Muscle layer of colon (tissue), 2 donors: Measurements from ENCODE around the gene PDK2.

ENCODE experiments used
- H3K27ac ChIP-seq: one replicate; pipeline ENCODE4 v1.7.0; 2013; ENCODE audit warnings: low read depth, mild to moderate bottlenecking, low read length, moderate library complexity
- H3K27me3 ChIP-seq, 2 donors: one replicate each; pipeline ENCODE4 v1.7.0; 2013; ENCODE audit warnings: low read length in 2 of 2, mild to moderate bottlenecking in 2 of 2; ENCODE audit not compliant: insufficient read depth in 2 of 2, control insufficient read depth in 1 of 2
- H3K36me3 ChIP-seq: one replicate; pipeline ENCODE4 v1.7.0; 2013; ENCODE audit warnings: mild to moderate bottlenecking, low read length; ENCODE audit not compliant: insufficient read depth
- H3K4me1 ChIP-seq: one replicate; pipeline ENCODE4 v1.7.0; 2013; ENCODE audit warnings: mild to moderate bottlenecking, low read length; ENCODE audit not compliant: insufficient read depth
- H3K4me3 ChIP-seq, 2 donors: one replicate each; pipeline ENCODE4 v1.7.0; 2013; ENCODE audit warnings: low read length in 2 of 2, low read depth in 1 of 2, mild to moderate bottlenecking in 1 of 2, moderate library complexity in 1 of 2
- H3K9ac ChIP-seq: one replicate; pipeline ENCODE4 v1.7.0; 2013; ENCODE audit warnings: low read length
- H3K9me3 ChIP-seq: one replicate; pipeline ENCODE4 v1.7.0; 2013; ENCODE audit warnings: mild to moderate bottlenecking, low read length
- donor health status: abdominal sarcoma.
- donor health status: Adenocarcinoma of cecum.

Gene PDK2

GRCh38 chr17:50135316-50136095, 40.4 kb downstream of the PDK2 start:
- Histone ChIP-seq H3K4me3 (no peak overlapping the region), H3K9ac (no peak overlapping the region), H3K27ac (no peak overlapping the region), H3K27me3 (peaks cover 0 to 4% of the 10 kb centered on the region in 2 donors), H3K4me1 (peaks cover 19% of the 10 kb centered on the region), H3K36me3 (peaks cover 47% of the 10 kb centered on the region), H3K9me3 (no peaks in the 10 kb centered on the region)

DNA sequence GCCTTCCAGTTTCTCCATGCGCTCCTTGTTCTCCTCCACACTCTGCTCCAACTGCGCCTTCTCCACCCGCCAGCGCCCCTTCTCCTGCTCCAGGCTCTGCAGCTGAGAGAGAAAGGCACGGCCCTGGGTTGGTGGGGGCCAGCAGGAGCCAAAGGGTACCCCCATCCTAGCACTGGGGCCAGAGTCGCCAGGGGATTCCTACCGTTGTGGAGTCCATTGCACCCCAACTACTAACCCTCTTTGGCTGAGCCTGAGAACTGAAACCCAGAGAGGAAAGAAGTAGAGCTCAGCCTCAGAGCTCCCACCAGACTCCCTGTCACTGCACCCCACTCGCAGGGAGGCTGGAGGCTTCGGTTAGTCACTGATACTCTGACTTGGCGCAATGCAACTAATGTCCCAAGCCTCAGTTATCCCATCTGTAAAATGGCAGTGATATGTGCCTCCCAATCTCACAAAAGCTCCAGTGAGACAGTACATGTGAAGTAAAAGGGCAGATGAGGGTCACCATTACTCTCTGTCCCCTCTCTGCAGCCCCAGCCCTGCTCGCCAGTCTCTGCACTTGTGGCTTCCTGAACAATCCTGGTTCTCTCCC, 41.0 kb downstream of the PDK2 start:
- peaks cover 0 to 4% of the 10 kb centered on the region in 2 donors for H3K27me3 ChIP-seq
- no peak overlapping the region for H3K9ac ChIP-seq
- no peak overlapping the region for H3K4me3 ChIP-seq
- no peaks in the 10 kb centered on the region for H3K9me3 ChIP-seq
- H3K27ac ChIP-seq = no peak overlapping the region
- H3K36me3 ChIP-seq = peaks cover 54% of the 10 kb centered on the region
- peaks cover 22% of the 10 kb centered on the region for H3K4me1 ChIP-seq

GRCh38 chr17:50137042-50137441, 41.9 kb downstream of the PDK2 start:
- Histone ChIP-seq H3K9ac (no peak overlapping the region), H3K27me3 (no peaks in the 10 kb centered on the region), H3K4me1 (peaks cover 22% of the 10 kb centered on the region), H3K4me3 (no peak overlapping the region), H3K36me3 (peaks cover 60% of the 10 kb centered on the region), H3K27ac (no peak overlapping the region), H3K9me3 (no peaks in the 10 kb centered on the region)

GRCh38 chr17:50139185-50139783, 44.1 kb downstream of the PDK2 start:
- Histone ChIP-seq H3K36me3 (peaks cover 83% of the 10 kb centered on the region), H3K4me1 (peaks cover 8% of the 10 kb centered on the region), H3K9ac (no peak overlapping the region), H3K27ac (no peak overlapping the region), H3K27me3 (no peaks in the 10 kb centered on the region), H3K4me3 (no peak overlapping the region), H3K9me3 (no peaks in the 10 kb centered on the region)

DNA sequence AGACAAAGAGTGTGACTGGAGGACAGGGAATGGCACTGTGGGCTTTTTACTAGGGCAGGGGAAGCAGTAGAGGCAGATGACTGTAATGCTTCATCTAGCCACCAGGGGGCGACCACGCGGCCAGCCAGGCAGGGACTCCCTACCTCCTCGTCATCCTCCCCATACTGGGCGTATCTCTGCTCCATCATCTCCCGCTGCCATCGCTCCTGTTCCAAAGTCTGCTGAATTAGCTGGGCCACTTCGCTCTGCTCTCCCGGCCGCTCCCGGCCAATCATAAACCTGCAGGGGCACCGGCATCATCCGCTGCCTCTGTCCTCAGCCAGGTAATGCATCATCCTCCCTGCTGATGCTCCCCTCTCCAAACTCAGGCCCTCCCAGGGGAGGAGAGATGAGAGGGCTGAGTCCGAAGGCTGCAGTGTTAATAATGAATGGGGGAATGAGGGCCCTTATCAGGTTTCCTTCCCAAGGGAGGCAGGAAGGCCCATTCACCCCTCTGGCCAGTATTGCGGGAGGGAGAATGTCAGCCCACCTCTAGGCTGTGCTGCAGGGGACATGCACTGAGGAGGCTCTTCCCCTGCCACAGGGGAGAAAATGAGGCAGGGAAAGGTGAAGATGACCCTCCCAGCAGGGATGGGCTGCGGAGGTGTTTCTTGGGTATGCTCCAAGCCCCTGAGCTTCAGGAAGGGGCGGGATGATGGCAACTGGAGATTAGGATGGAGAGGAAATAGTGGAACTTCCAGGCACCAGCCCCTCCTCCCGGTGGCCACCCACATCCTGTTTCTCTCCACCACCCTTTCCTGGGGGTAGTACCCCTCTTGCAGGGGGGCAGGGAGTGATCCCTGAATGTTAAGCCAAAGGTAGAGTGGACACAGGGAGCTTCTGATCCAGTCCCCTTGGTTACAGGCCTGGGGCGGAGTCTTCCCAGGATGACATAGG, 45.1 kb downstream of the PDK2 start:
- Histone ChIP-seq H3K9me3 (no peaks in the 10 kb centered on the region), H3K4me3 (no peak overlapping the region), H3K36me3 (peaks cover 86% of the 10 kb centered on the region), H3K9ac (no peak overlapping the region), H3K27me3 (no peaks in the 10 kb centered on the region), H3K27ac (no peak overlapping the region), H3K4me1 (peaks cover 12% of the 10 kb centered on the region)

DNA sequence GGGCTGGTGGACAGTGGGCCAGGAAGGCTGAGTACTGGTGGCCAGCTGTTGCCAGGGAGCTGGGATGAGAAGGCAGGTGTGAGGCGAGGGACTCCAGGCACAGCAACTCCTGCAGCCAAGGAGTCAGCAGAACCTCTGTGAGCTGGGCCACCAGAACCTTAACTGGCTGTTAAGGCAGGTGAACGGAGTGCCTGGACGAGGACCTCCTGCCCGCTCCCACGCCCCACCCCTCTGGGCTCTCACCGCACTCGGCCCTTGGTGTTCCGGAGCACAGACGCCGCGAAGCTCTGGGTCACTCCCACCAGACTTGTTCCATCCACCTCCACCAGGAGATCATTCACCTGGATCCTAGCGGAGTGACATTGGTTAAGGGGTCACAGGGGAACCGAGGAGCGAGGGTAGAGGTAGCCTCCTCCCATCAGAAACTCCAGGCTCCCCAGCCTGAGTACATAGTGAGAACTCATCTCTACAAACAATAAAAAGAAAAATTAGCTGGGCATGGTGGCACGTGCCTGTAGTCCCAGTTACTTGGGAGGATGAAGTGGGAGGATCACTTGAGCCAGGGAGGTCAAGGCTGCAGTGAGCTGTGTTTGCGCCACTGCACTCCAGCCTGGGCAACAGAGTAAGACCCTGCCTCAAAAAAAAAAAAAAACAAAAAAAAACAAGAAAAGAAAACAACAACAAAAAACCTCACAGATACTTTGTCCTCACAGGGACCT, 46.0 kb downstream of the PDK2 start:
- Histone ChIP-seq H3K27me3 (no peaks in the 10 kb centered on the region), H3K27ac (no peak overlapping the region), H3K9me3 (no peaks in the 10 kb centered on the region), H3K9ac (no peak overlapping the region), H3K4me3 (no peak overlapping the region), H3K36me3 (peaks cover 83% of the 10 kb centered on the region), H3K4me1 (peaks cover 22% of the 10 kb centered on the region)

GRCh38 chr17:50141745-50142110, 46.6 kb downstream of the PDK2 start:
- peaks cover 27% of the 10 kb centered on the region for H3K4me1 ChIP-seq
- no peak overlapping the region for H3K4me3 ChIP-seq
- no peak overlapping the region for H3K27ac ChIP-seq
- no peak overlapping the region for H3K9ac ChIP-seq
- no peaks in the 10 kb centered on the region for H3K27me3 ChIP-seq
- no peaks in the 10 kb centered on the region for H3K9me3 ChIP-seq
- peaks cover 82% of the 10 kb centered on the region for H3K36me3 ChIP-seq

GRCh38 chr17:50143461-50144176, 48.5 kb downstream of the PDK2 start:
- no peaks in the 10 kb centered on the region for H3K9me3 ChIP-seq
- no peak overlapping the region for H3K9ac ChIP-seq
- no peak overlapping the region for H3K4me3 ChIP-seq
- no peak overlapping the region for H3K27ac ChIP-seq
- peaks cover 63% of the 10 kb centered on the region for H3K36me3 ChIP-seq
- no peaks in the 10 kb centered on the region for H3K27me3 ChIP-seq
- peaks cover 46% of the 10 kb centered on the region for H3K4me1 ChIP-seq

GRCh38 chr17:50144355-50144754, 49.2 kb downstream of the PDK2 start:
- no peak overlapping the region for H3K9ac ChIP-seq

GRCh38 chr17:50144845-50145531, 49.8 kb downstream of the PDK2 start:
- no peak overlapping the region for H3K9ac ChIP-seq
- no peaks in the 10 kb centered on the region for H3K9me3 ChIP-seq
- peak overlapping the region; percentile 29 for H3K27ac ChIP-seq
- no peaks in the 10 kb centered on the region for H3K27me3 ChIP-seq
- H3K4me1 ChIP-seq = peaks cover 46% of the 10 kb centered on the region
- H3K36me3 ChIP-seq = peaks cover 52% of the 10 kb centered on the region
- H3K4me3 ChIP-seq = no peak overlapping the region

More at GRCh38 chr17:50144355-50144754, 49.2 kb downstream of the PDK2 start:
- Histone ChIP-seq H3K9me3 (no peaks in the 10 kb centered on the region), H3K36me3 (peaks cover 56% of the 10 kb centered on the region), H3K4me3 (no peak overlapping the region), H3K4me1 (peaks cover 46% of the 10 kb centered on the region), H3K27me3 (no peaks in the 10 kb centered on the region), H3K27ac (no peak overlapping the region)
